HG03575 (cell line): ENCODE measurements around the gene MRGPRE.

Experiments
- ATAC-seq: cut with Tn5 transposase; IDR thresholded peaks from one replicate; pipeline ENCODE4 v1.9.1; 2021; ENCODE audit not compliant: unreplicated experiment, insufficient number of reproducible peaks, low FRiP score; ENCODE audit errors: extremely low read depth

Gene MRGPRE

DNA sequence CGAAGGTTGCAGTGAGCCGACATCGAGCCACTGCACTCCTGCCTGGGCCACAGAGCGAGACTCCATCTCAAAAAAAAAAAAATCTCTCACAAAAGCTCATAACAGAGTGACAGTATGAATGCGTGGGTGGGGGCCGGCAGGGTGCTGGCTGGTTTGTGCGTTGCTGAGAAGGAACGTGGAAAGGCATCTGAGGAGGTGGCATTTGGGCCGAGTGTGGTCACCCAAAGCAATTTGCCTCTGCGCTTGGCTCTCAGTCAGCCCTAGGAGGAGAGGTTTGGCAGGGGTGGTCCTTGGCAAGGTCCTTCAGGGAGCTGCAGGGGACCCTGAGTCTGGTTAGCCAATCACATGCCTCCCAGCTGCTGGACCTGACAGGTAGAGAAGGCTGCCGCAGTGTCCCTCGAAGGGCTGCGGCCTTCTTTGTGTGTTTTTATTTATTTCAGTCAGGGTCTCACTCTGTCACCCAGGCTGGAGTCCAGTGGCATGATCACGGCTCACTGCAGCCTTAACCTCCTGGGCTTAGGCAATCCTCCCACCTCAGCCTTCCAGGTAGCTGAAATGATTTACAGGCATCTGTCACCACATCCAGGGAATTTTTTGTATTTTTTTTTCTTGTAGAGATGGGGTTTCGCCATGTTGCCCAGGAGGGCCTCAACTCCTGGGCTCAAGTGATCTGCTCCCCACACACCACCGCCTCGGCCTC, 43.6 kb downstream of the MRGPRE start:
- ATAC-seq, result no peak

GRCh38 chr11:3186166-3186953, 45.9 kb downstream of the MRGPRE start:
- no peak for ATAC-seq

DNA sequence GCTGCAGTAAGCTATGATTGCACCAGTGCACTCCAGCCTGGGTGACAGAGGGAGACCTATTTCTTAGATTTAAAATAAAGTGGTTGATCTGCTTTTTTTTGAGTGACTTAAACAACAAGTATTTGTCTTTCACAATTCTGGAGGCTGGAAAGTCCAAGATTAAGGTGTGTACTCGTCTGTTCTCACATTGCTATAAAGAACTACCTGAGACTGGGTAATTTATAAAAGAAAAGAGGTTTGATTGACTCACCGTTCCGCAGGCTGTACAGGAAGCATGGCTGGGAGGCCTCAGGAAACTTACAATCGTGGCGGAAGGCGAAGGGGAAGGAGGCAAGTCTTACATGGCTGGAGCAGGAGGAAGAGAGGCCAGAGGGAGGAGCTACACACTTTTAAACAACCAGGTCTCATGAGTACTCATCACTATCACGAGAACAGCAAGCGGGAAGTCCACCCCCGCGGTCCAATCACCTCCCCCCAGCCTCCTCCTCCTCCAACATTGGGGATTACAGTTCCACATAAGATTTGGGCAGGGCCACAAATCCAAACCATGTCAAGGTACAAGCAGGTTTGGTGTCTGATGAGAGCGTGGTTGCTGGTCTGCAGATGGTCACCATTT, 47.4 kb downstream of the MRGPRE start:
- ATAC-seq, result no peak

DNA sequence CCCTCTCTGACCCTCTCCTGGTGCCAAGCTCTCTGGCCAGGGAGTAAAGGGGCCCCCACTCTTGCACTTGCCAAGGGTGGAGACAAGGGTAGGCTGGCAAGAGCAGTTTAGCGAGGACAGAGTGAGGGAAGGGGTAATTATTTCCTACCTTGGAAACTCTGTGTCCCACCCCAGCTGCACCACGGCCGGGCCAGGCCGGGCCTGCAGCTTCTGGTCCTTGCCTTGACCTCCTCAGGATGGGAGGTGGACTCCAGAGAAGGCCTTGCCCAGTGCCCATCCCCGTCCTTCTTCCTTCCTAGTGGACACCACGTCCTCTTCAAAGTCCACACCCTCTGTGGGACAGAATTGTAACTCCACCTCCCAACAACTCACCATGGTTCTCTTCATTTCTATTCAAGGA, 48.7 kb downstream of the MRGPRE start:
- ATAC-seq, result no peak

DNA sequence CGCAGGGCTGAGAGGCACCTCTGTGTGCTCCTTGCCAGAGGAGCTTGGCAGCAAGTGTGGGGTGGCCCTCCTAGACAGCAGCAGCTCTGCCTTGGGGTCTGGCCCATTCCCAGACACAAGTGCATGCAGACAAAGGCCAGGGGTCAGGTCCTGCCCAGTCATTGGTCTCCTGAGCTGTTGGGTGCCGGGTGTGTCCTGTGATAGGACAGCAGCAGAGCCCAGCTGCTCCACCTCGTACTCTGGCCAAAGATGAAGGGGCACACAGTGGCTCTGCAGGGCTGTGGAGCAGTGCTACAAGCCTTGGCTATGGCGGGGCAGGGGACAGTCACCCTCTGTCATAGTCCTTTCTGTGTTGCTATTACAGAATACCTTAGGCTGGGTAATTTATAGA, 49.8 kb downstream of the MRGPRE start:
- no peak for ATAC-seq

DNA sequence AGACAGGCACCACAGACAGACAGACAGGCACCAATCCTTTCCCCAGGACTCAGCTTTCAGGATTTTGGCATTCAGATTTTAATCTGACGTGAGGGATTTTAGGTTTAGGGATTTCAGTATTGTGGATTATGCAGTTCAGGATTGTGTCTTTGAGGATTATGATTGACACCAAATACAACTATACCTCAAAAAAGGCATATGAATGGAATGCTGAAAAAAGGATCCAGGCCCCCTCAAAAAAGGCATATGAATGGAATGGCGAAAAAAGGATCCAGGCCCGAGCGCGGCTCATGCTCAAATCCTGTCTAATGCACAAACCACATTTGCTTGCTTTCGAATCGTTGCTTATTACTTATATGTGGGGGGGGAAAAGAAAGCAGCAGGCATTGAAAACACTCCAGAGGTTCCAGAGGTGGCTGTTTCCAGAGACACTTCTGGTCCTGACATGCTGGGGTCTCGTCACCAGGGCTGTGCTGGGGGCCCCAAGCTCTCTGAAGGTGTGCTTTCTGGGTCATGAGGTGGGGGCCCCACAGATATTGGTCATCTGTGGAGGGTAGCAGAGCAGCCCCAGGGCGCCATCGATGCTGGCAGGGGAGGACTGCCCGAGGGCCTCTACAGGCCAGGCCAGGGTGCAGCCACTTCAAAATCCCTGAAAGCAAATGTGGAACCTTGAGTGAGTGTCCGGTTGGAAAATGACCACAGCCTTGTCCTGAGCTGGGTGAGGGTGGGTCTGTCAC, 50.3 kb downstream of the MRGPRE start:
- no peak for ATAC-seq

- no peak for ATAC-seq
Measured at GRCh38 chr11:3180869-3181268, 51.3 kb downstream of the MRGPRE start.

DNA sequence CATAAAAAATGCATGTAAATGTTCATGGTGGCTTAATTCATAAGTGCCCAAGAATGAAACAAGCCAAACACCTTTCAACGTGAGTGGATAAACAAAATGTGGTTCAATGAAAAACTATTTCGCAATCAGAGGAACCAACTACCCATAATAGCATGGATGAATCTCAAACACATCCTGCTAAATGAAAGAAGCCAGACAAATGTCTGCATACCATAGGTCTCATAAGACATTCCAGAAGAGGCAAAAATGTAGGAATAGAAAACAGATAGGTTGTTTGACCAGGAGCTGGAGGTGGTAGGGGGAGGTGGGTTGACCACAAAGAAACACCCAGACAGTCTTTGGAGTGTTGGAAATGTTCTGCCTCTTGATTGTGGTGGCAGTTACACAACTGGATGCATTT, 53.9 kb downstream of the MRGPRE start:
- no peak for ATAC-seq

DNA sequence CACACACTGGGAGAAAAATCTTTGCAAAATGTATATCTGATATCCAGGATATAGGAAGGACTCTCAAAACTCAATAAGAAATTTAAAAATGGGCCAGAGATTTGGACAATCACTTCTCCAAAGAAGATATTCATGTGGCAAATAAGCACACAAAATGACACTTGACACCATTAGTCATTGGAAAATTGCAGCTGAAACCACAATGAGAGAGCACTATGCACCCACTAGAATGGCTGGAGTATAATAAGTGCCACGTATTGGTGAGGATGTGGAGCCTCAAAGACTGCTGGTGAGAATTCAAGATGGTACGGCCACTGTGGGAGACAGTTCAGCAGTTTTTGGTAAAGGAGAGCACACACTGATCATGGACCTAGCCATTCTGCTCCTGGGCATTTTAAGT, 54.3 kb downstream of the MRGPRE start:
- no peak for ATAC-seq
